ENCODE measurements around the gene CPEB3. TPM values are rescaled to one million over a fixed set of nuclear protein-coding genes. Genes with fewer than 3 reads are reported as not detected.
"Not testable (repeated sequence)": the region's sequence is repeated elsewhere in the genome, so short reads cannot be mapped to it uniquely, and the experiment has no call there.

Gene CPEB3
- total RNA-seq, 2 donors from 2014 or later: 1.9 to 4.0 TPM

GRCh38 chr10:92062273-92062672, 228.6 kb downstream of the CPEB3 start:
- ATAC-seq: no peak
- Mint-ChIP-seq H3K27ac (no peak overlapping the region), H3K9me3 (no peaks in the 10 kb centered on the region)

GRCh38 chr10:92054807-92055206, 236.1 kb downstream of the CPEB3 start:
- Mint-ChIP-seq H3K9me3 (no peaks in the 10 kb centered on the region), H3K27ac (no peak overlapping the region), H3K36me3 (no peaks in the 10 kb centered on the region)
- ATAC-seq (no peak), DNase-seq (ENCODE audit: low spot score in 2 of 2) (no peak)

More at GRCh38 chr10:92062273-92062672, 228.6 kb downstream of the CPEB3 start:
- H3K36me3 Mint-ChIP-seq: no peaks in the 10 kb centered on the region
- no peak for DNase-seq (ENCODE audit: low spot score in 2 of 2)

GRCh38 chr10:92052741-92053140, 238.1 kb downstream of the CPEB3 start:
- no peak overlapping the region for H3K27ac Mint-ChIP-seq
- DNase-seq (ENCODE audit: low spot score in 2 of 2) (no peak), ATAC-seq (no peak)

GRCh38 chr10:92052088-92052487, 238.8 kb downstream of the CPEB3 start:
- no peak for DNase-seq (ENCODE audit: low spot score in 2 of 2)
- Mint-ChIP-seq H3K27ac (no peak overlapping the region), H3K36me3 (no peaks in the 10 kb centered on the region), H3K9me3 (no peaks in the 10 kb centered on the region)
- no peak for ATAC-seq

More at GRCh38 chr10:92052741-92053140, 238.1 kb downstream of the CPEB3 start:
- H3K9me3 Mint-ChIP-seq: no peaks in the 10 kb centered on the region
- no peaks in the 10 kb centered on the region for H3K36me3 Mint-ChIP-seq

GRCh38 chr10:92047215-92047614, 243.7 kb downstream of the CPEB3 start:
- Mint-ChIP-seq H3K27ac (no peak overlapping the region), H3K36me3 (peaks cover 0 to 6% of the 10 kb centered on the region in 2 donors), H3K9me3 (no peaks in the 10 kb centered on the region)
- DNase-seq (ENCODE audit: low spot score in 2 of 2) (no peak), ATAC-seq (no peak)

- H3K36me3 Mint-ChIP-seq: peaks cover 0 to 6% of the 10 kb centered on the region in 2 donors
Measured at GRCh38 chr10:92045641-92046106, 245.2 kb downstream of the CPEB3 start.

GRCh38 chr10:92042541-92042940, 248.3 kb downstream of the CPEB3 start:
- DNase-seq (ENCODE audit: low spot score in 2 of 2): no peak
- Mint-ChIP-seq H3K27ac (peak overlapping the region in 1 of 2 donors; percentile 4), H3K9me3 (no peaks in the 10 kb centered on the region), H3K36me3 (peaks cover 0 to 6% of the 10 kb centered on the region in 2 donors)
- ATAC-seq: no peak

More at GRCh38 chr10:92045641-92046106, 245.2 kb downstream of the CPEB3 start:
- DNase-seq (ENCODE audit: low spot score in 2 of 2) (no peak), ATAC-seq (no peak)
- Mint-ChIP-seq H3K27ac (no peak overlapping the region), H3K9me3 (no peaks in the 10 kb centered on the region)

GRCh38 chr10:92038949-92039348, 251.9 kb downstream of the CPEB3 start:
- Mint-ChIP-seq H3K27ac (no peak overlapping the region), H3K9me3 (no peaks in the 10 kb centered on the region), H3K36me3 (peaks cover 4 to 14% of the 10 kb centered on the region in 2 donors)
- DNase-seq (ENCODE audit: low spot score in 2 of 2) (no peak), ATAC-seq (no peak)

GRCh38 chr10:92033070-92033469, 257.8 kb downstream of the CPEB3 start:
- not testable (repeated sequence) for ATAC-seq; H3K27ac Mint-ChIP-seq; DNase-seq (ENCODE audit: low spot score in 2 of 2); H3K9me3 Mint-ChIP-seq
- peaks cover 20 to 39% of the 10 kb centered on the region in 2 donors for H3K36me3 Mint-ChIP-seq

GRCh38 chr10:92031580-92031979, 259.3 kb downstream of the CPEB3 start:
- Mint-ChIP-seq H3K9me3 (no peaks in the 10 kb centered on the region), H3K27ac (no peak overlapping the region), H3K36me3 (peaks cover 24 to 50% of the 10 kb centered on the region in 2 donors)
- ATAC-seq (no peak), DNase-seq (ENCODE audit: low spot score in 2 of 2) (no peak)

GRCh38 chr10:92027141-92027540, 263.7 kb downstream of the CPEB3 start:
- ATAC-seq (no peak), DNase-seq (ENCODE audit: low spot score in 2 of 2) (no peak)
- H3K36me3 Mint-ChIP-seq: peaks cover 8 to 30% of the 10 kb centered on the region in 2 donors
- H3K27ac Mint-ChIP-seq: no peak overlapping the region
- H3K9me3 Mint-ChIP-seq: no peaks in the 10 kb centered on the region

- not testable (repeated sequence) for H3K9me3 Mint-ChIP-seq
- H3K36me3 Mint-ChIP-seq: peaks cover 6 to 27% of the 10 kb centered on the region in 2 donors
Measured at GRCh38 chr10:92025340-92025739, 265.5 kb downstream of the CPEB3 start.

GRCh38 chr10:92024700-92025099, 266.2 kb downstream of the CPEB3 start:
- DNase-seq (ENCODE audit: low spot score in 2 of 2) (no peak), ATAC-seq (no peak)
- Mint-ChIP-seq H3K36me3 (peaks cover 6 to 25% of the 10 kb centered on the region in 2 donors), H3K9me3 (no peaks in the 10 kb centered on the region), H3K27ac (no peak overlapping the region)

More at GRCh38 chr10:92025340-92025739, 265.5 kb downstream of the CPEB3 start:
- not testable (repeated sequence) for ATAC-seq; H3K27ac Mint-ChIP-seq; DNase-seq (ENCODE audit: low spot score in 2 of 2)

- Mint-ChIP-seq H3K27ac (no peak overlapping the region), H3K9me3 (no peaks in the 10 kb centered on the region)
- ATAC-seq: no peak
Measured at GRCh38 chr10:92014620-92015019, 276.3 kb downstream of the CPEB3 start.

GRCh38 chr10:92011560-92012214, 279.2 kb downstream of the CPEB3 start:
- Mint-ChIP-seq H3K36me3 (peaks cover 5 to 30% of the 10 kb centered on the region in 2 donors), H3K27ac (no peak overlapping the region), H3K9me3 (no peaks in the 10 kb centered on the region)
- DNase-seq (ENCODE audit: low spot score in 2 of 2) (no peak), ATAC-seq (peak; percentile 87 to 98)

More at GRCh38 chr10:92014620-92015019, 276.3 kb downstream of the CPEB3 start:
- H3K36me3 Mint-ChIP-seq: peaks cover 16 to 41% of the 10 kb centered on the region in 2 donors
- DNase-seq (ENCODE audit: low spot score in 2 of 2): no peak

- no peak overlapping the region for H3K27ac Mint-ChIP-seq
- DNase-seq (ENCODE audit: low spot score in 2 of 2) (no peak), ATAC-seq (no peak)
- peaks cover 5 to 32% of the 10 kb centered on the region in 2 donors for H3K36me3 Mint-ChIP-seq
- H3K9me3 Mint-ChIP-seq: no peaks in the 10 kb centered on the region
Measured at GRCh38 chr10:92010047-92010735, 280.7 kb downstream of the CPEB3 start.

GRCh38 chr10:92009445-92009844, 281.4 kb downstream of the CPEB3 start:
- ATAC-seq: no peak
- DNase-seq (ENCODE audit: low spot score in 2 of 2): no peak
- Mint-ChIP-seq H3K27ac (no peak overlapping the region), H3K9me3 (no peaks in the 10 kb centered on the region), H3K36me3 (peaks cover 11 to 38% of the 10 kb centered on the region in 2 donors)

Measured in activated naive CD4-positive, alpha-beta T cell treated with anti-CD3 and anti-CD28 coated beads, Interleukin-2, amount 50 U/mL, for 72 hours (primary cell).